NB4 (cell line): ENCODE data around the gene SLC7A5.
A peak's percentile ranks its signal among the peaks of the same experiment; 100 is the strongest.

Source experiments
- DNase-seq: peaks from one replicate; pipeline ENCODE4 v3.0.0; 2010; ENCODE audit warnings: low read depth
- H3K4me3 ChIP-seq: one replicate; pipeline ENCODE4 v1.5.1; 2011; ENCODE audit warnings: mild to moderate bottlenecking, low read depth, low read length, moderate library complexity
- MYC ChIP-seq: IDR thresholded peaks from 2 replicates; pipeline ENCODE4 v1.6.1; 2011; ENCODE audit warnings: low read depth, low read length
- POLR2A ChIP-seq: IDR thresholded peaks from 2 replicates; pipeline ENCODE4 v1.6.1; 2011; ENCODE audit warnings: mild to moderate bottlenecking; ENCODE audit not compliant: insufficient read length; ENCODE audit errors: extremely low read depth
- TF ChIP-seq, protein P1 (sequence below): IDR thresholded peaks from one replicate; pipeline ENCODE4 v1.5.1; 2012; ENCODE audit warnings: low read depth, low read length
- TF ChIP-seq, protein P2 (sequence below): IDR thresholded peaks from 2 replicates; pipeline ENCODE4 v1.6.1; 2011; ENCODE audit warnings: low read depth, low read length

SLC7A5 gene

DNA sequence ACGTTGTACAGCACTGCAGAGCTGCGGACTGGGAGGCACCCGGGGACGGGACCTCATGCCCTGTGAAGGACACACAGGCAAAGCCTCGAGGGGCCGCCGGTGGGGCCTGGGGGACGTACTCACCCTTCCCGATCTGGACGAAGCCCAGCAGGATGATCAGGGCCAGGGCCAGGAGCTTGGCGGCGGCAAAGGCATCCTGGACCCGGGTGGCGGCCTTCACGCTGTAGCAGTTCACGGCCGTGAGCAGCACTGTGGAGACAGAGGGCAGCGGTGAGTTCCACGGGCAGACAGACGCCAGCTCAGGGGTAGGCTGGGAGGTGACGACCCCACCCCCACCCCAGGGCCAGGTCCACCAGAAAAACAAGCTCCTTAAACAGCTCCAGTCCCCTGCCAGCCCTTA lies 17.7 kb downstream of the SLC7A5 start:
- no peak overlapping the region for H3K4me3 ChIP-seq
- no peak for TF ChIP-seq POLR2A
- no peak for TF ChIP-seq MYC
- TF ChIP-seq, protein P1, sequence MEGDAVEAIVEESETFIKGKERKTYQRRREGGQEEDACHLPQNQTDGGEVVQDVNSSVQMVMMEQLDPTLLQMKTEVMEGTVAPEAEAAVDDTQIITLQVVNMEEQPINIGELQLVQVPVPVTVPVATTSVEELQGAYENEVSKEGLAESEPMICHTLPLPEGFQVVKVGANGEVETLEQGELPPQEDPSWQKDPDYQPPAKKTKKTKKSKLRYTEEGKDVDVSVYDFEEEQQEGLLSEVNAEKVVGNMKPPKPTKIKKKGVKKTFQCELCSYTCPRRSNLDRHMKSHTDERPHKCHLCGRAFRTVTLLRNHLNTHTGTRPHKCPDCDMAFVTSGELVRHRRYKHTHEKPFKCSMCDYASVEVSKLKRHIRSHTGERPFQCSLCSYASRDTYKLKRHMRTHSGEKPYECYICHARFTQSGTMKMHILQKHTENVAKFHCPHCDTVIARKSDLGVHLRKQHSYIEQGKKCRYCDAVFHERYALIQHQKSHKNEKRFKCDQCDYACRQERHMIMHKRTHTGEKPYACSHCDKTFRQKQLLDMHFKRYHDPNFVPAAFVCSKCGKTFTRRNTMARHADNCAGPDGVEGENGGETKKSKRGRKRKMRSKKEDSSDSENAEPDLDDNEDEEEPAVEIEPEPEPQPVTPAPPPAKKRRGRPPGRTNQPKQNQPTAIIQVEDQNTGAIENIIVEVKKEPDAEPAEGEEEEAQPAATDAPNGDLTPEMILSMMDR, result no peak
- TF ChIP-seq, protein P2, sequence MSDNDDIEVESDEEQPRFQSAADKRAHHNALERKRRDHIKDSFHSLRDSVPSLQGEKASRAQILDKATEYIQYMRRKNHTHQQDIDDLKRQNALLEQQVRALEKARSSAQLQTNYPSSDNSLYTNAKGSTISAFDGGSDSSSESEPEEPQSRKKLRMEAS, result no peak
- no peak for DNase-seq

DNA sequence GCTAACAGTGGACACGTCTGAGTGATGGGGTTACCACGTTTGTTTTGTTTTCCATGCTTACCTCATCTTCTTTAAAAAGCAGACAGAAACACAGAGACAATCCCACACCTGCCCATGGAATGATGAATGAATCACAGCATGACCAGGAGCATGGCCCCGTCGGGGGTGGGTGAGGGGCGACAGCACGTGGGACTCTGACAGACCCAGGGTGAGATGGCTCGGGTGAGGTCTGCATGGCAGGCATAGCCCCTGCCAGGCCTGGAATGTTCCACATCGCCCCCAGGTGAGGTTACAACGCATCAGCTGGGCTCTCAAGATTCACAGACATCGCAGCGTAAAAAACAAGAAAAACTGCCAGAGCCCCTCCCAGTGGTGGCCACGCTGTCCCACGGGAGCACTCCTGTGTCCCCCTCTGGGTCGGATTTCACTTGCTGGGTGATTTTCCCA lies 18.1 kb downstream of the SLC7A5 start:
- H3K4me3 ChIP-seq, result no peak overlapping the region
- DNase-seq, result no peak
- TF ChIP-seq, protein P2, result no peak
- TF ChIP-seq, protein P1, result no peak
- TF ChIP-seq POLR2A, result no peak

- H3K4me3 ChIP-seq, result no peak overlapping the region
- DNase-seq, result peak; percentile 82
- TF ChIP-seq, protein P1, result peak; percentile 92
- TF ChIP-seq, protein P2, result no peak
These were observed 19.0 kb downstream of the SLC7A5 start for GRCh38 chr16:87850009-87851006.

- DNase-seq, result no peak
- no peak overlapping the region for H3K4me3 ChIP-seq
- TF ChIP-seq POLR2A (no peak), MYC (no peak)
- TF ChIP-seq, protein P1, result no peak
- TF ChIP-seq, protein P2, result no peak
These were observed 19.8 kb downstream of the SLC7A5 start for GRCh38 chr16:87849419-87850008.

DNA sequence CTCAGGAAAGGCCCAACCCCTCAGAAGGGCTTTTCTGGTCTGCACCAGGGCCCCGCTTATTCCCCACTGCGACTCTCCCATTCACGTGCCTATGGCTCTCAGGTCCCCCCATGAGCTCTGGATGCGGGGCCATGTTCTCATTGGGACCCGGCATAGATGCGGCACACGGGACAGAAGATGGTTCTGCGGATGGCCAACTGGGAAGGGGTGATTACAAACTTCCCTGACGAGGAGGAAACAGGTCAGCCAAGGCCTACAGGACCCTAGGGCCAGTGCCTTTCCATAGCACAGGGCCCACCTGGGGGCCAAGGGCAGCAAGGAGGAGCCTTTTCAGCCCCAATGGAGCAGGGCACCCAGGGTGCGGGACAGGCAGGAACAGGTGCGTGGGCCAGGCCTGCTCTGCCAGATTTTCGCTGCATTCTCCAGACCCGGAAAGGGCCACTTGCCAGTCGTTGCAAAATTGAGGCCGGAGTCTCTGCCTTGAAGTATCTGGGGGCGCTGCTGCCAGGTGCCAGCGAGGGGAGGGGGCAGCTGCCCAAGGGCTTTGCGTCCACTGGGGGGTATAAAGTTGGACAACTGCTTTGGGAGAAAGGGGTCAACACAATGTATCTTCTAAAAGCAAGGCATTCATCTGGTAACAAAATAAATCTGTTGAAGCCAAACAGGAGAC lies 20.5 kb downstream of the SLC7A5 start:
- TF ChIP-seq, protein P2, result no peak
- TF ChIP-seq POLR2A (no peak), MYC (no peak)
- TF ChIP-seq, protein P1, result no peak
- DNase-seq, result no peak
- no peak overlapping the region for H3K4me3 ChIP-seq
